ENCODE results near the gene STX2. TPM values are rescaled to one million over a fixed set of nuclear protein-coding genes. Genes with fewer than 3 reads are reported as not detected.

The STX2 gene
- total and polyA plus RNA-seq, 2 donors (not counting 3 experiments of a cell fraction or from before 2014, with no cell fraction given), result 26.2 to 32.6 TPM

DNA sequence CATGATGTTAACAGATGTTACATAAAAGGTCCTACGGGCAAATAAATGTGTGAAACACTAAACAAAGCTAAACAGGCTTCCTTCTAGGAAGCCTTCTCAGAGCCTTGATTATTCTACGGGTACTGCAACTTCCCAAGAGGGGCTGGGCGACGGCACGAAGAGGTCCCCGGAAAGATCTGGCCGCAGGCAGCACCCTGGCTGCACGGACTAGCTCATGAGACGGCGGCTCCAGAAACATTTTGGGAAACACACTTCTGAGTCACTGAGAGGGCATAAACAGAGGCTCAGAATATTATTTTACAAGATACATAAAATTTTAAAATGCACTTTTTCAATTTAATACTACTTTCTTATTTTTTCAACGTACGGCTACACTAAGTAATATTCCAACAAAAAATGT lies 19.4 kb downstream of the STX2 start:
- H3K27me3 ChIP-seq (ENCODE audit: control insufficient read depth in 2 of 2, insufficient read depth in 2 of 2, low read length in 2 of 2), result no peaks in the 10 kb centered on the region
- no peaks in the 10 kb centered on the region for H3K4me1 ChIP-seq (ENCODE audit: control insufficient read depth, extremely low read depth, insufficient read depth, low read length)
- BruUV-seq (replicated peaks), result no TSS peak
- H3K4me3 ChIP-seq (replicated peaks in 1 of 3; ENCODE audit: insufficient read depth in 1 of 3, low read depth in 1 of 3, low read length in 3 of 3), result no peak overlapping the region
- FAIRE-seq (no peak), DNase-seq (ENCODE audit: low read depth, low spot score) (no peak)
- no peak overlapping the region for H3K4me2 ChIP-seq (ENCODE audit: insufficient read depth, low read length)
- intact Hi-C loops (cut with micrococcal nuclease), result loop anchor here (1.0 to 5.0 kb wide), 2 partner anchors 53 to 58 kb away; partner anchors contain the start of gene RAN
- H3K9me1 ChIP-seq (replicated peaks; ENCODE audit: control insufficient read depth, extremely low read depth, insufficient read depth, low read length), result no peaks in the 10 kb centered on the region
- CTCF ChIA-PET, result interaction anchor here (0.6 to 2.3 kb wide), 6 partner anchors 8 to 32 kb away, joined by 3 to 11 read pairs (median 4); no protein-coding TSS in a partner anchor
- no peak overlapping the region for H3K27ac ChIP-seq (ENCODE audit: insufficient read depth, low read depth, low read length)
- no peaks in the 10 kb centered on the region for H4K20me1 ChIP-seq (replicated peaks; ENCODE audit: control insufficient read depth, extremely low read depth, insufficient read depth, low read length)
- TF ChIP-seq MYC (IDR thresholded peaks at IDR 0.05; ENCODE audit: low read depth, low read length) (no peak), FOS (IDR thresholded peaks at IDR 0.05; ENCODE audit: borderline replicate concordance, insufficient read depth, low read length) (no peak), GATA2 (IDR thresholded peaks at IDR 0.05; ENCODE audit: insufficient read depth, insufficient read length, low read depth, low read length) (no peak), POLR2AphosphoS5 (IDR thresholded peaks at IDR 0.05; ENCODE audit: insufficient read depth, low read depth, low read length) (no peak), EZH2 (IDR thresholded peaks at IDR 0.05; ENCODE audit: borderline replicate concordance, low read depth, low read length, severe bottlenecking) (no peak), JUN (IDR thresholded peaks at IDR 0.05; ENCODE audit: borderline replicate concordance, insufficient read depth, insufficient read length, low read depth) (no peak), CTCF (IDR thresholded peaks at IDR 0.05; ENCODE audit: extremely low read depth in 1 of 2, insufficient read depth in 1 of 2, low read depth in 1 of 2, low read length in 2 of 2) (no peak)
- TF ChIP-seq, protein P1, sequence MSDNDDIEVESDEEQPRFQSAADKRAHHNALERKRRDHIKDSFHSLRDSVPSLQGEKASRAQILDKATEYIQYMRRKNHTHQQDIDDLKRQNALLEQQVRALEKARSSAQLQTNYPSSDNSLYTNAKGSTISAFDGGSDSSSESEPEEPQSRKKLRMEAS (IDR thresholded peaks at IDR 0.05; ENCODE audit: insufficient read depth, insufficient read length), result no peak
- no peak overlapping the region for H3K9ac ChIP-seq (replicated peaks; ENCODE audit: extremely low read depth, insufficient read depth, low read length)
- peaks cover 3 to 7% of the 10 kb centered on the region in 2 experiments for H3K36me3 ChIP-seq (ENCODE audit: control insufficient read depth in 2 of 2, extremely low read depth in 1 of 2, insufficient read depth in 2 of 2, low read length in 2 of 2)
- no peaks in the 10 kb centered on the region for H3K9me3 ChIP-seq (replicated peaks; ENCODE audit: control insufficient read depth, insufficient read depth, low read length)
- POLR2A ChIA-PET, result no interaction called here
- H2AFZ ChIP-seq (ENCODE audit: low read depth, low read length), result no peak overlapping the region
- H3K79me2 ChIP-seq (ENCODE audit: control insufficient read depth, insufficient read depth, low read length), result peaks cover 7% of the 10 kb centered on the region
- dilution Hi-C loops (cut with MboI; ENCODE audit: extremely low pct_ligation_motif_present, low sequenced_read_pairs), result no loop called here
